ENCODE results near the gene PARP2. TPM values are rescaled to one million over a fixed set of nuclear protein-coding genes. Genes with fewer than 3 reads are reported as not detected.
A peak's percentile ranks its signal among the peaks of the same experiment; 100 is the strongest.

The PARP2 gene
- total and polyA plus RNA-seq, 2 of the 8 experiments (the other 6 are each of a cell fraction or from before 2014, with no cell fraction given), result 27.7 to 41.7 TPM

DNA sequence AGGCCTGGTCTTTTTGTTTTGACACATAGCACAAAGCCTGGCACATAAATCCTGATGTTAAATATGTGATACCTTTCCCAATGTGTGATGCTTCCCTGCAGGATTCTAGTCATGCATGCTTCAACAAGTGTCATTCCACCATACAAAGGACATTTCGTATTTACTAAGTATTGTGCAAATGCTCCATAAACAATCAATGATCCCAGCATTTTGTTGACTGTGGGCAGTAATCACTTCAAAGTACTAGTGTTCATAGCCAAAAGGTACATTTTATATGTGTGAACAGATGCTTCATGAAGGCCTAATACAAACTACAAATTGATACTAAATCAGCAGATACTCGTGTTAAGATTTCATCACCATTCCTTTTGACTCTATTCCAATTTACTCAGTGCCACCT is 14.7 kb upstream of the PARP2 start:
- Histone ChIP-seq H4K91ac (replicated peaks; ENCODE audit: insufficient read length, low read length) (no peak overlapping the region), H3K27ac (ENCODE audit: low read depth, low read length) (no peak overlapping the region), H2BK15ac (ENCODE audit: low read length) (no peak overlapping the region), H3K4me2 (ENCODE audit: insufficient read depth in 1 of 2, low read depth in 2 of 2, low read length in 2 of 2) (peak overlapping the region in 1 of 2 experiments; percentile 30; a peak in 1 of 4 replicates), H4K5ac (ENCODE audit: insufficient read length, low read depth, low read length) (no peak overlapping the region), H2AFZ (ENCODE audit: low read length) (no peak overlapping the region), H3K9me3 (ENCODE audit: insufficient read depth in 2 of 2, low read depth in 1 of 2, low read length in 1 of 2) (no peaks in the 10 kb centered on the region), H3K27me3 (replicated peaks in 1 of 4; ENCODE audit: control insufficient read depth in 3 of 4, extremely low read depth in 1 of 4, insufficient read depth in 3 of 4, low read length in 3 of 4) (no peaks in the 10 kb centered on the region), H3K4ac (replicated peaks; ENCODE audit: insufficient read length, low read depth, low read length) (no peak overlapping the region), H2AK5ac (ENCODE audit: low read depth, low read length) (no peak overlapping the region), H3K14ac (ENCODE audit: insufficient read length) (no peak overlapping the region), H2BK5ac (ENCODE audit: low read depth, low read length) (no peak overlapping the region), H3K79me1 (ENCODE audit: low read depth, low read length) (no peaks in the 10 kb centered on the region), H3K4me3 (ENCODE audit: extremely low read depth in 1 of 4, insufficient read depth in 2 of 4, low read depth in 3 of 4, low read length in 4 of 4) (no peak overlapping the region), H3K18ac (ENCODE audit: extremely low read depth, low read length) (no peak overlapping the region), H2BK120ac (replicated peaks; ENCODE audit: low read depth, low read length) (no peak overlapping the region), H3K4me1 (replicated peaks in 1 of 4; ENCODE audit: control insufficient read depth in 3 of 4, insufficient read depth in 4 of 4, low read length in 3 of 4) (peaks cover 0 to 3% (median 0%) of the 10 kb centered on the region in 4 experiments; a peak in 3 of 7 replicates), H3K9ac (replicated peaks in 1 of 4; ENCODE audit: extremely low read depth in 1 of 4, low read depth in 3 of 4, low read length in 3 of 4) (no peak overlapping the region), H4K20me1 (replicated peaks in 1 of 2; ENCODE audit: control insufficient read depth in 1 of 2, insufficient read depth in 2 of 2, low read length in 2 of 2) (peaks cover 5 to 8% of the 10 kb centered on the region in 2 experiments), H2BK12ac (ENCODE audit: low read depth, low read length) (no peak overlapping the region), H3K36me3 (ENCODE audit: control insufficient read depth in 2 of 4, insufficient read depth in 4 of 4, low read length in 3 of 4) (peaks cover 12 to 44% (median 35%) of the 10 kb centered on the region in 4 experiments), H3K23me2 (ENCODE audit: low read depth, low read length) (0 out of 2 replicates have a peak, but pooled peaks cover 2% of the 10 kb centered on the region), H3K23ac (ENCODE audit: insufficient read length) (no peak overlapping the region), H4K8ac (ENCODE audit: extremely low read depth, insufficient read depth, low read length) (no peak overlapping the region), H2BK20ac (ENCODE audit: low read length) (no peak overlapping the region), H3K79me2 (ENCODE audit: control insufficient read depth in 1 of 2, insufficient read depth in 2 of 2, low read length in 2 of 2) (peaks cover 23 to 92% of the 10 kb centered on the region in 2 experiments), H3K56ac (replicated peaks; ENCODE audit: insufficient read length, low read depth, low read length) (no peak overlapping the region)
- DNase-seq (ENCODE audit: low read depth in 1 of 2, low spot score in 2 of 2) (no peak), FAIRE-seq (no peak)
- CTCF ChIA-PET (ENCODE audit: partially characterized antibody), result interaction anchor here (1.2 to 2.5 kb wide), 4 partner anchors 21 to 282 kb away, joined by 4 to 13 read pairs (median 6); no protein-coding TSS in a partner anchor
- POLR2A ChIA-PET (ENCODE audit: partially characterized antibody), result interaction anchor here (0.9 to 10.1 kb wide), 9 partner anchors 8 to 271 kb away, joined by 3 to 215 read pairs (median 7); partner anchors contain the start of genes APEX1, OSGEP, PARP2 and TTC5
- 88% methylated on average over 2 of the region's 2 CpGs; no CpG with 5 or more reads in 1 of the 2 experiments for WGBS, 2 experiments (ENCODE audit: extremely low coverage in 1 of 2, insufficient coverage in 1 of 2, insufficient read length in 1 of 2, insufficient replicate concordance in 2 of 2, low coverage in 1 of 2, low lambda C conversion rate in 2 of 2, missing lambda C conversion rate in 1 of 2)
- TF ChIP-seq POLR2AphosphoS5 (IDR thresholded peaks at IDR 0.05; ENCODE audit: low read depth, low read length), result peak; percentile 38; the same call in 1 of the 2 replicates
- TF ChIP-seq POLR2A (IDR thresholded peaks at IDR 0.05; ENCODE audit: control extremely low read depth in 1 of 2, low read depth in 2 of 2, low read length in 2 of 2), result peak; percentile 20 to 34
- TF ChIP-seq, protein P1, sequence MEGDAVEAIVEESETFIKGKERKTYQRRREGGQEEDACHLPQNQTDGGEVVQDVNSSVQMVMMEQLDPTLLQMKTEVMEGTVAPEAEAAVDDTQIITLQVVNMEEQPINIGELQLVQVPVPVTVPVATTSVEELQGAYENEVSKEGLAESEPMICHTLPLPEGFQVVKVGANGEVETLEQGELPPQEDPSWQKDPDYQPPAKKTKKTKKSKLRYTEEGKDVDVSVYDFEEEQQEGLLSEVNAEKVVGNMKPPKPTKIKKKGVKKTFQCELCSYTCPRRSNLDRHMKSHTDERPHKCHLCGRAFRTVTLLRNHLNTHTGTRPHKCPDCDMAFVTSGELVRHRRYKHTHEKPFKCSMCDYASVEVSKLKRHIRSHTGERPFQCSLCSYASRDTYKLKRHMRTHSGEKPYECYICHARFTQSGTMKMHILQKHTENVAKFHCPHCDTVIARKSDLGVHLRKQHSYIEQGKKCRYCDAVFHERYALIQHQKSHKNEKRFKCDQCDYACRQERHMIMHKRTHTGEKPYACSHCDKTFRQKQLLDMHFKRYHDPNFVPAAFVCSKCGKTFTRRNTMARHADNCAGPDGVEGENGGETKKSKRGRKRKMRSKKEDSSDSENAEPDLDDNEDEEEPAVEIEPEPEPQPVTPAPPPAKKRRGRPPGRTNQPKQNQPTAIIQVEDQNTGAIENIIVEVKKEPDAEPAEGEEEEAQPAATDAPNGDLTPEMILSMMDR (IDR thresholded peaks at IDR 0.05; ENCODE audit: control extremely low read depth in 1 of 3, insufficient read depth in 1 of 3, low read depth in 1 of 3, low read length in 3 of 3), result no peak
- no peak for TF ChIP-seq SUZ12 (IDR thresholded peaks at IDR 0.05; ENCODE audit: low read length)

All from H1 (cell line).